H1 (cell line): Measurements from ENCODE around the gene ENDOG. TPM values are rescaled to one million over a fixed set of nuclear protein-coding genes. Genes with fewer than 3 reads are reported as not detected.

Source experiments
- CTCF ChIA-PET: fragments of 300-600 bp; sonication (Branson Sonifier 250); formaldehyde crosslinking; loops from one replicate; lab custom pipeline; 2021; ENCODE audit not compliant: partially characterized antibody; lab: Charles Lee
- POLR2A ChIA-PET: fragments of 300-600 bp; sonication (Branson Sonifier 250); formaldehyde crosslinking; loops from one replicate; lab custom pipeline; 2021; ENCODE audit warnings: inconsistent platforms; ENCODE audit not compliant: partially characterized antibody; lab: Charles Lee
- DNase-seq, 2 experiments: peaks; one replicate each; pipeline versions ENCODE4 v3.0.0 to v3.0.0-alpha.2; 2010 to 2022; ENCODE audit warnings: low spot score in 2 of 2, low read depth in 1 of 2, mixed read lengths in 1 of 2
- FAIRE-seq: peaks from 2 replicates; lab custom pipeline; 2011; peaks lifted over from hg19 to GRCh38; lab: Jason Lieb, UNC
- H2AFZ ChIP-seq: 2 replicates; pipeline ENCODE4 v1.8.1; 2012; ENCODE audit warnings: low read length, inconsistent platforms
- H2AK5ac ChIP-seq: 2 replicates; pipeline ENCODE4 v1.6.1; 2013; ENCODE audit warnings: low read depth, low read length
- H2BK120ac ChIP-seq: replicated peaks from 2 replicates; pipeline ENCODE3; 2013; ENCODE audit warnings: low read depth, low read length, inconsistent platforms
- H2BK12ac ChIP-seq: 2 replicates; pipeline ENCODE4 v1.6.1; 2013; ENCODE audit warnings: low read depth, low read length
- H2BK15ac ChIP-seq: 2 replicates; pipeline ENCODE4 v1.6.1; 2013; ENCODE audit warnings: low read length
- H2BK20ac ChIP-seq: 2 replicates; pipeline ENCODE4 v1.6.1; 2013; ENCODE audit warnings: low read length
- H2BK5ac ChIP-seq: 2 replicates; pipeline ENCODE4 v1.6.1; 2013; ENCODE audit warnings: low read depth, low read length
- H3K14ac ChIP-seq: 2 replicates; pipeline ENCODE4 v1.6.1; 2013; ENCODE audit warnings: inconsistent platforms; ENCODE audit not compliant: insufficient read length
- H3K18ac ChIP-seq: 2 replicates; pipeline ENCODE4 v1.6.1; 2013; ENCODE audit warnings: low read length; ENCODE audit errors: extremely low read depth
- H3K23ac ChIP-seq: 2 replicates; pipeline ENCODE4 v1.6.1; 2013; ENCODE audit warnings: inconsistent platforms; ENCODE audit not compliant: insufficient read length
- H3K23me2 ChIP-seq: 2 replicates; pipeline ENCODE4 v1.6.1; 2013; ENCODE audit warnings: low read depth, low read length
- H3K27ac ChIP-seq: 2 replicates; pipeline ENCODE4 v1.6.1; 2011; ENCODE audit warnings: low read depth, low read length, inconsistent platforms
- H3K27me3 ChIP-seq, 4 experiments: replicated peaks in 1 of 4; 1 replicate in 1 of 4; 2 replicates in 3 of 4; pipeline versions ENCODE4 v1.6.1 to v1.8.1; 2011 to 2013; ENCODE audit warnings: low read length in 3 of 4, mild to moderate bottlenecking in 3 of 4, inconsistent platforms in 2 of 4, mixed read lengths in 2 of 4, moderate library complexity in 1 of 4; ENCODE audit not compliant: control insufficient read depth in 3 of 4, insufficient read depth in 3 of 4; ENCODE audit errors: extremely low read depth in 1 of 4
- H3K36me3 ChIP-seq, 4 experiments: 2 replicates each; pipeline versions ENCODE4 v1.6.1 to v1.8.1; 2011 to 2013; ENCODE audit warnings: mild to moderate bottlenecking in 4 of 4, low read length in 3 of 4, moderate library complexity in 2 of 4, control low read depth in 1 of 4, inconsistent platforms in 1 of 4; ENCODE audit not compliant: insufficient read depth in 4 of 4, control insufficient read depth in 2 of 4
- H3K4ac ChIP-seq: replicated peaks from 2 replicates; pipeline ENCODE3; 2013; ENCODE audit warnings: low read length, low read depth, mixed read lengths, inconsistent platforms; ENCODE audit not compliant: insufficient read length
- H3K4me1 ChIP-seq, 4 experiments: replicated peaks in 1 of 4; 1 replicate in 1 of 4; 2 replicates in 3 of 4; pipeline versions ENCODE4 v1.6.1 to v1.8.1; 2011 to 2013; ENCODE audit warnings: low read length in 3 of 4, inconsistent platforms in 2 of 4, mixed read lengths in 1 of 4; ENCODE audit not compliant: insufficient read depth in 4 of 4, control insufficient read depth in 3 of 4
- H3K4me2 ChIP-seq, 2 experiments: 2 replicates each; pipeline versions ENCODE4 v1.6.1 to v1.8.1; 2011 to 2013; ENCODE audit warnings: low read depth in 2 of 2, low read length in 2 of 2, control low read depth in 1 of 2, inconsistent platforms in 1 of 2, mild to moderate bottlenecking in 1 of 2; ENCODE audit not compliant: insufficient read depth in 1 of 2
- H3K4me3 ChIP-seq, 4 experiments: fragments of 200-600, 300-600 bp in 1 of 4; sonication (generic), shearing (Covaris generic), sonication (Bioruptor Twin) in 1 of 4; 2 replicates each; pipeline versions ENCODE4 v1.5.1 to v1.8.1; 2011 to 2016; ENCODE audit warnings: low read length in 4 of 4, low read depth in 3 of 4, control low read depth in 2 of 4, inconsistent platforms in 2 of 4, mild to moderate bottlenecking in 2 of 4, mixed read lengths in 1 of 4, moderate library complexity in 1 of 4; ENCODE audit not compliant: insufficient read depth in 2 of 4; ENCODE audit errors: extremely low read depth in 1 of 4
- H3K56ac ChIP-seq: replicated peaks from 2 replicates; pipeline ENCODE3; 2013; ENCODE audit warnings: low read depth, mild to moderate bottlenecking, mixed read lengths, low read length, inconsistent platforms; ENCODE audit not compliant: insufficient read length
- H3K79me1 ChIP-seq: 2 replicates; pipeline ENCODE4 v1.6.1; 2013; ENCODE audit warnings: low read depth, low read length, control low read depth
- H3K79me2 ChIP-seq, 2 experiments: 2 replicates each; pipeline versions ENCODE4 v1.6.1 to v1.8.1; 2012 to 2013; ENCODE audit warnings: low read length in 2 of 2, mild to moderate bottlenecking in 2 of 2, inconsistent platforms in 1 of 2; ENCODE audit not compliant: insufficient read depth in 2 of 2, control insufficient read depth in 1 of 2
- H3K9ac ChIP-seq, 4 experiments: replicated peaks in 1 of 4; 1 replicate in 1 of 4; 2 replicates in 3 of 4; pipeline versions ENCODE4 v1.6.1 to v1.8.1; 2011 to 2013; ENCODE audit warnings: low read depth in 3 of 4, low read length in 3 of 4, control low read depth in 2 of 4, mild to moderate bottlenecking in 2 of 4, moderate library complexity in 2 of 4, inconsistent platforms in 1 of 4; ENCODE audit errors: extremely low read depth in 1 of 4
- H3K9me3 ChIP-seq, 2 experiments: 2 replicates each; pipeline versions ENCODE4 v1.6.1 to v1.8.1; 2012 to 2013; ENCODE audit warnings: mild to moderate bottlenecking in 2 of 2, moderate library complexity in 2 of 2, control low read depth in 1 of 2, inconsistent platforms in 1 of 2, low read depth in 1 of 2, low read length in 1 of 2, mixed read lengths in 1 of 2; ENCODE audit not compliant: insufficient read depth in 2 of 2
- H4K20me1 ChIP-seq, 2 experiments: replicated peaks in 1 of 2; 2 replicates each; pipeline versions ENCODE3 to v1.8.1; 2011 to 2013; ENCODE audit warnings: inconsistent platforms in 2 of 2, low read length in 2 of 2, mild to moderate bottlenecking in 1 of 2; ENCODE audit not compliant: insufficient read depth in 2 of 2, control insufficient read depth in 1 of 2
- H4K5ac ChIP-seq: 2 replicates; pipeline ENCODE4 v1.6.1; 2013; ENCODE audit warnings: low read length, low read depth, mixed read lengths, inconsistent platforms; ENCODE audit not compliant: insufficient read length
- H4K8ac ChIP-seq: 2 replicates; pipeline ENCODE4 v1.8.0; 2013; ENCODE audit warnings: mild to moderate bottlenecking, moderate library complexity, low read length, inconsistent platforms; ENCODE audit not compliant: insufficient read depth; ENCODE audit errors: extremely low read depth
- H4K91ac ChIP-seq: replicated peaks from 2 replicates; pipeline ENCODE3; 2013; ENCODE audit warnings: low read length, mixed read lengths, inconsistent platforms; ENCODE audit not compliant: insufficient read length
- ASH2L ChIP-seq: fragments of 200-600, 300-600 bp; sonication (generic); IDR thresholded peaks from one replicate; pipeline ENCODE4 v1.7.1; 2017; ENCODE audit warnings: low read length
- ATF2 ChIP-seq: IDR thresholded peaks from 2 replicates; pipeline ENCODE4 v1.6.1; 2012; ENCODE audit warnings: low read length, inconsistent platforms
- CBX8 ChIP-seq: fragments of 300-800, 300-1000 bp; sonication (generic); IDR thresholded peaks from 2 replicates; pipeline ENCODE4 v1.7.1; 2016; ENCODE audit warnings: low read depth, low read length, borderline replicate concordance
- CHD1 ChIP-seq: IDR thresholded peaks from 2 replicates; pipeline ENCODE4 v1.6.1; 2012; ENCODE audit warnings: low read depth, low read length, improper control_type of control experiment
- CREB1 ChIP-seq: IDR thresholded peaks from 2 replicates; pipeline ENCODE4 v1.6.1; 2012; ENCODE audit warnings: inconsistent platforms
- HDAC2 ChIP-seq, 2 experiments: fragments of 300-600 bp in 1 of 2; sonication (generic) in 1 of 2; IDR thresholded peaks; 2 replicates each; pipeline ENCODE4 v1.6.1; 2011 to 2012; ENCODE audit warnings: low read depth in 2 of 2, low read length in 2 of 2, mild to moderate bottlenecking in 2 of 2, moderate library complexity in 2 of 2, borderline replicate concordance in 1 of 2, inconsistent platforms in 1 of 2
- POLR2AphosphoS5 ChIP-seq: IDR thresholded peaks from 2 replicates; pipeline ENCODE4 v1.6.1; 2011; ENCODE audit warnings: low read depth, low read length
- SAP30 ChIP-seq: fragments of 300-600 bp; sonication (generic); IDR thresholded peaks from 2 replicates; pipeline ENCODE4 v1.7.1; 2012; ENCODE audit warnings: low read length, moderate library complexity, mild to moderate bottlenecking, inconsistent platforms; ENCODE audit not compliant: insufficient read depth, insufficient replicate concordance
- TBP ChIP-seq: IDR thresholded peaks from 2 replicates; pipeline ENCODE4 v1.6.1; 2011; ENCODE audit warnings: low read depth, low read length, improper control_type of control experiment
- TCF12 ChIP-seq: IDR thresholded peaks from 2 replicates; pipeline ENCODE4 v1.6.1; 2011; ENCODE audit warnings: low read depth, mild to moderate bottlenecking, low read length
- USF2 ChIP-seq: IDR thresholded peaks from 2 replicates; pipeline ENCODE4 v1.6.1; 2011; ENCODE audit warnings: low read length, improper control_type of control experiment
- WGBS, 2 experiments: shearing (Covaris generic) in 1 of 2; methylation state at CpG; one replicate each; pipeline versions ENCODE4 v1.1.6 to v1.1.7; 2013 to 2015; ENCODE audit warnings: low lambda C conversion rate in 2 of 2, mixed read lengths in 2 of 2, inconsistent platforms in 1 of 2, low coverage in 1 of 2, missing lambda C conversion rate in 1 of 2; ENCODE audit not compliant: insufficient replicate concordance in 2 of 2, insufficient coverage in 1 of 2, insufficient read length in 1 of 2; ENCODE audit errors: extremely low coverage in 1 of 2, missing lambda C conversion rate in 1 of 2; 5-methylcytosine and 5-hydroxymethylcytosine counted together
- polyA plus RNA-seq, 7 experiments: library from polyadenylated mRNA; depleted of rRNA in 3 of 7; stranded (reverse) in 5 of 7; unstranded in 2 of 7; fragments of >200 nt in 5 of 7; fragments of 200-250 nt in 2 of 7; gene quantifications; 1 replicate in 5 of 7; 2 replicates in 1 of 7; 4 replicates in 1 of 7; pipeline versions ENCODE4 v1.2.1 to v1.2.3, GENCODE V29; 2011 to 2013; ENCODE audit warnings: missing spikeins in 2 of 7, mixed read lengths in 2 of 7
- total RNA-seq: library from RNA; stranded (reverse); fragmentation: NEBNext Ultra II Directional; extraction: Animal tissue kit (Norgen Biotek cat#: 25700); gene quantifications from 2 replicates; pipeline ENCODE4 v1.2.1, GENCODE V29; 2021

The ENDOG gene
- total and polyA plus RNA-seq, 2 of the 8 experiments (the other 6 are each of a cell fraction or from before 2014, with no cell fraction given), result 17.5 to 23.4 TPM

GRCh38 chr9:128860937-128861336 lies 42.6 kb downstream of the ENDOG start:
- DNase-seq (no peak), FAIRE-seq (no peak)
- ChIA-PET CTCF (interaction anchor here (0.9 to 8.8 kb wide), 13 partner anchors 9 to 99 kb away, joined by 3 to 139 read pairs (median 4); partner anchors contain the start of genes KYAT1, LRRC8A and PHYHD1), POLR2A (interaction anchor here (0.6 to 1.7 kb wide), 5 partner anchors 58 to 206 kb away, joined by 3 to 4 read pairs (median 3); partner anchors contain the start of gene PHYHD1)
- Histone ChIP-seq H3K36me3 (no peaks in the 10 kb centered on the region), H3K9me3 (no peaks in the 10 kb centered on the region), H3K23ac (no peak overlapping the region), H3K23me2 (no peaks in the 10 kb centered on the region), H2AK5ac (no peak overlapping the region), H2BK15ac (no peak overlapping the region), H3K4me1 (peaks cover 0 to 5% (median 2%) of the 10 kb centered on the region in 4 experiments; a peak in 4 of 7 replicates), H3K4me3 (no peak overlapping the region), H3K18ac (no peak overlapping the region), H3K79me1 (peaks cover 5% of the 10 kb centered on the region; the same call in 1 of the 2 replicates), H2BK12ac (no peak overlapping the region), H3K14ac (no peak overlapping the region), H3K9ac (no peak overlapping the region), H2AFZ (no peak overlapping the region), H3K27ac (no peak overlapping the region), H4K20me1 (peaks cover 0 to 4% of the 10 kb centered on the region in 2 experiments), H2BK20ac (no peak overlapping the region), H3K56ac (no peak overlapping the region), H4K91ac (no peak overlapping the region), H2BK120ac (no peak overlapping the region), H3K4me2 (no peak overlapping the region), H3K4ac (no peak overlapping the region), H3K27me3 (no peaks in the 10 kb centered on the region), H4K5ac (no peak overlapping the region), H2BK5ac (no peak overlapping the region), H3K79me2 (peaks cover 0 to 5% of the 10 kb centered on the region in 2 experiments; a peak in 1 of 4 replicates), H4K8ac (no peak overlapping the region)
- WGBS, 2 experiments, result 82% methylated on average over 5 of the region's 5 CpGs; no CpG with 5 or more reads in 1 of the 2 experiments
- TF ChIP-seq ATF2 (no peak), CHD1 (no peak), CBX8 (no peak), USF2 (no peak), POLR2AphosphoS5 (no peak), ASH2L (no peak), HDAC2 (IDR thresholded peaks at IDR 0.05; ENCODE audit: borderline replicate concordance in 1 of 2, low read depth in 2 of 2, low read length in 2 of 2) (no peak), TBP (no peak), SAP30 (no peak), TCF12 (no peak), CREB1 (no peak)
